ENCODE results near the gene THAP3.
"Not testable (repeated sequence)": the region's sequence is repeated elsewhere in the genome, so short reads cannot be mapped to it uniquely, and the experiment has no call there.

Gene THAP3

GRCh38 chr1:6632588-6633514 is 8.2 kb downstream of the THAP3 start:
- DNase-seq (ENCODE audit: extremely low read depth, low read depth) = no peak
- no peak for TF ChIP-seq CTCF (IDR thresholded peaks at IDR 0.05; ENCODE audit: low read depth, low read length)

GRCh38 chr1:6634371-6635052 is 9.8 kb downstream of the THAP3 start:
- no peak for DNase-seq (ENCODE audit: extremely low read depth, low read depth)
- TF ChIP-seq CTCF (IDR thresholded peaks at IDR 0.05; ENCODE audit: low read depth, low read length) = peak; percentile 35

GRCh38 chr1:6635161-6635909 is 10.7 kb downstream of the THAP3 start:
- no peak for TF ChIP-seq CTCF (IDR thresholded peaks at IDR 0.05; ENCODE audit: low read depth, low read length)
- DNase-seq (ENCODE audit: extremely low read depth, low read depth) = no peak

- peak; percentile 2; the same call in 1 of the 2 replicates for TF ChIP-seq CTCF (IDR thresholded peaks at IDR 0.05; ENCODE audit: low read depth, low read length)
- DNase-seq (ENCODE audit: extremely low read depth, low read depth) = no peak
Observed at GRCh38 chr1:6635910-6636760, 11.5 kb downstream of the THAP3 start.

GRCh38 chr1:6636778-6637177 is 12.1 kb downstream of the THAP3 start:
- not testable (repeated sequence) for DNase-seq (ENCODE audit: extremely low read depth, low read depth)

- DNase-seq (ENCODE audit: extremely low read depth, low read depth) = no peak
- TF ChIP-seq CTCF (IDR thresholded peaks at IDR 0.05; ENCODE audit: low read depth, low read length) = no peak
Observed at GRCh38 chr1:6637770-6638169, 13.1 kb downstream of the THAP3 start.

- DNase-seq (ENCODE audit: extremely low read depth, low read depth) = peak; percentile 75
- no peak for TF ChIP-seq CTCF (IDR thresholded peaks at IDR 0.05; ENCODE audit: low read depth, low read length)
Observed at GRCh38 chr1:6638226-6638625, 13.6 kb downstream of the THAP3 start.

GRCh38 chr1:6640867-6641266 is 16.2 kb downstream of the THAP3 start:
- not testable (repeated sequence) for DNase-seq (ENCODE audit: extremely low read depth, low read depth)

Measured in AG09319 (cell line).